HepG2 (cell line): ENCODE data around the gene STOM.

Experiments
- DR1 ChIP-seq: sonication (generic); formaldehyde crosslinking; IDR thresholded peaks from 2 replicates; pipeline ENCODE4 v1.8.0; 2021; ENCODE audit warnings: mild to moderate bottlenecking, missing genetic modification reagents, inconsistent platforms
- FOXK1 ChIP-seq: sonication (generic); formaldehyde crosslinking; IDR thresholded peaks from 2 replicates; pipeline ENCODE4 v1.4.0; 2020; ENCODE audit warnings: low read depth, missing genetic modification reagents, borderline replicate concordance
- SUZ12 ChIP-seq: fragments of 150-350 bp; IDR thresholded peaks from 2 replicates; pipeline ENCODE4 v1.6.1; 2014; ENCODE audit warnings: low read depth, low read length

- TF ChIP-seq FOXK1 (CRISPR knock-in tag), result no peak; the same call in 1 of the 2 replicates
- TF ChIP-seq SUZ12, result no peak
- TF ChIP-seq DR1 (CRISPR knock-in tag), result no peak
These were observed 71.2 kb downstream of the STOM start for GRCh38 chr9:121298689-121299466.
